NCI-H1048 (cell line): ENCODE measurements around the gene VASN.

ENCODE experiments used
- DNase-seq: peaks from one replicate; lab custom pipeline; 2025; lab: John Stamatoyannopoulos, UW

Gene VASN

GRCh38 chr16:4372578-4373355 lies 1.1 kb downstream of the VASN start:
- DNase-seq, result no peak

- no peak for DNase-seq
These were observed 1.8 kb downstream of the VASN start for GRCh38 chr16:4373356-4373908.

- no peak for DNase-seq
These were observed 2.5 kb downstream of the VASN start for GRCh38 chr16:4373909-4374742.

- DNase-seq, result no peak
These were observed 4.1 kb downstream of the VASN start for GRCh38 chr16:4375717-4376116.

- no peak for DNase-seq
These were observed 4.7 kb downstream of the VASN start for GRCh38 chr16:4376126-4376892.

GRCh38 chr16:4376893-4377572 lies 5.4 kb downstream of the VASN start:
- no peak for DNase-seq

- no peak for DNase-seq
These were observed 6.0 kb downstream of the VASN start for GRCh38 chr16:4377573-4378154.

GRCh38 chr16:4378161-4378666 lies 6.6 kb downstream of the VASN start:
- no peak for DNase-seq

GRCh38 chr16:4378999-4379690 lies 7.5 kb downstream of the VASN start:
- no peak for DNase-seq

GRCh38 chr16:4380119-4381063 lies 8.7 kb downstream of the VASN start:
- no peak for DNase-seq

- no peak for DNase-seq
These were observed 9.7 kb downstream of the VASN start for GRCh38 chr16:4381072-4381934.

GRCh38 chr16:4381935-4382794 lies 10.5 kb downstream of the VASN start:
- no peak for DNase-seq

- DNase-seq, result no peak
These were observed 11.2 kb downstream of the VASN start for GRCh38 chr16:4382795-4383357.

- DNase-seq, result no peak
These were observed 12.2 kb downstream of the VASN start for GRCh38 chr16:4383591-4384444.

- DNase-seq, result no peak
These were observed 12.9 kb downstream of the VASN start for GRCh38 chr16:4384509-4384942.
